T-cell (primary cell): ENCODE measurements around the gene CASQ1. TPM values are rescaled to one million over a fixed set of nuclear protein-coding genes. Genes with fewer than 3 reads are reported as not detected.

Experiments
- ATAC-seq, 4 experiments: fragments of 200-7000 bp in 3 of 4; fragments of 150-1000 bp in 1 of 4; cut with Tn5 transposase; replicated peaks in 1 of 4; 1 replicate in 3 of 4; 2 replicates in 1 of 4; pipeline ENCODE4 v1.10.0; 2021; ENCODE audit warnings: moderate library complexity in 3 of 4, mild to moderate bottlenecking in 2 of 4, moderate number of reproducible peaks in 1 of 4
- CTCF ChIA-PET, 2 donors: fragments of 300-600 bp; sonication (Branson Sonifier 250); formaldehyde crosslinking; loops; one replicate each; lab custom pipeline; 2022; ENCODE audit warnings: antibody characterized with exemption in 2 of 2; lab: Charles Lee
- POLR2A ChIA-PET, 2 donors: fragments of 300-600 bp; sonication (Branson Sonifier 250); formaldehyde crosslinking; loops; one replicate each; lab custom pipeline; 2022; ENCODE audit warnings: antibody characterized with exemption in 2 of 2; lab: Charles Lee
- DNase-seq, 35 experiments: peaks; one replicate each; pipeline versions ENCODE4 v3.0.0 to v3.0.0-alpha.2; 2013 to 2023
- H3K27ac ChIP-seq: one replicate; pipeline ENCODE4 v1.5.1; 2013; ENCODE audit warnings: low read length
- H3K27me3 ChIP-seq, 2 experiments: replicated peaks in 1 of 2; 1 replicate in 1 of 2; 2 replicates in 1 of 2; pipeline versions ENCODE4 v1.6.1 to v1.7.0; 2013; ENCODE audit warnings: low read length in 1 of 2, mixed read lengths in 1 of 2; ENCODE audit not compliant: control insufficient read depth in 2 of 2, insufficient read depth in 2 of 2; ENCODE audit errors: extremely low read depth in 1 of 2
- H3K36me3 ChIP-seq, 2 donors: 1 replicate in 1 of 2; 2 replicates in 1 of 2; pipeline versions ENCODE4 v1.6.1 to v1.7.0; 2013; ENCODE audit warnings: low read length in 1 of 2; ENCODE audit not compliant: control insufficient read depth in 2 of 2, insufficient read depth in 1 of 2; ENCODE audit errors: extremely low read depth in 1 of 2
- H3K4me1 ChIP-seq, 2 experiments: 1 replicate in 1 of 2; 2 replicates in 1 of 2; pipeline versions ENCODE4 v1.6.1 to v1.7.0; 2013; ENCODE audit warnings: low read length in 2 of 2, mixed read lengths in 1 of 2; ENCODE audit not compliant: insufficient read depth in 2 of 2, control insufficient read depth in 1 of 2; ENCODE audit errors: extremely low read depth in 1 of 2
- H3K4me3 ChIP-seq, 2 donors: 1 replicate in 1 of 2; 2 replicates in 1 of 2; pipeline versions ENCODE4 v1.5.1 to v1.7.0; 2013; ENCODE audit warnings: mild to moderate bottlenecking in 2 of 2, low read length in 1 of 2, moderate library complexity in 1 of 2; ENCODE audit not compliant: control insufficient read depth in 1 of 2; ENCODE audit errors: extremely low read depth in 1 of 2
- H3K9me3 ChIP-seq: 2 replicates; pipeline ENCODE4 v1.7.0; 2013
- H3K27ac Mint-ChIP-seq, 2 donors: one replicate each; pipeline ENCODE4 v1.8.0; 2020 to 2021; ENCODE audit warnings: mild to moderate bottlenecking in 2 of 2, mixed read lengths in 2 of 2
- H3K27me3 Mint-ChIP-seq, 2 donors: one replicate each; pipeline ENCODE4 v1.8.0; 2021 to 2022; ENCODE audit warnings: mixed read lengths in 2 of 2
- H3K36me3 Mint-ChIP-seq: one replicate; pipeline ENCODE4 v1.8.0; 2021; ENCODE audit warnings: mixed read lengths
- H3K4me1 Mint-ChIP-seq, 3 donors: one replicate each; pipeline ENCODE4 v1.8.0; 2020 to 2022; ENCODE audit warnings: mixed read lengths in 3 of 3, mild to moderate bottlenecking in 1 of 3
- H3K4me3 Mint-ChIP-seq, 3 donors: one replicate each; pipeline ENCODE4 v1.8.0; 2020 to 2022; ENCODE audit warnings: mild to moderate bottlenecking in 3 of 3, mixed read lengths in 3 of 3, moderate library complexity in 3 of 3
- H3K9me3 Mint-ChIP-seq, 3 donors: one replicate each; pipeline ENCODE4 v1.8.0; 2020 to 2022; ENCODE audit warnings: mixed read lengths in 3 of 3
- WGBS: methylation state at CpG from one replicate; pipeline ENCODE4 v1.1.5; 2013; ENCODE audit warnings: missing lambda C conversion rate; ENCODE audit not compliant: insufficient coverage; 5-methylcytosine and 5-hydroxymethylcytosine counted together
- total RNA-seq, 35 experiments: library from RNA in 6 of 35; stranded (reverse) in 6 of 35; fragments of 120-200 nt in 1 of 35; gene quantifications; one replicate each; pipeline versions ENCODE4 v1.2.1 to v1.2.4 and lab custom pipeline; 2013 to 2026

The CASQ1 gene
- total RNA-seq = not detected
- total RNA-seq (2013) = 0.70 TPM
- 0 to 0.14 (median 0) reads per million in 29 experiments for total RNA-seq (lab: John Stamatoyannopoulos, UW)

DNA sequence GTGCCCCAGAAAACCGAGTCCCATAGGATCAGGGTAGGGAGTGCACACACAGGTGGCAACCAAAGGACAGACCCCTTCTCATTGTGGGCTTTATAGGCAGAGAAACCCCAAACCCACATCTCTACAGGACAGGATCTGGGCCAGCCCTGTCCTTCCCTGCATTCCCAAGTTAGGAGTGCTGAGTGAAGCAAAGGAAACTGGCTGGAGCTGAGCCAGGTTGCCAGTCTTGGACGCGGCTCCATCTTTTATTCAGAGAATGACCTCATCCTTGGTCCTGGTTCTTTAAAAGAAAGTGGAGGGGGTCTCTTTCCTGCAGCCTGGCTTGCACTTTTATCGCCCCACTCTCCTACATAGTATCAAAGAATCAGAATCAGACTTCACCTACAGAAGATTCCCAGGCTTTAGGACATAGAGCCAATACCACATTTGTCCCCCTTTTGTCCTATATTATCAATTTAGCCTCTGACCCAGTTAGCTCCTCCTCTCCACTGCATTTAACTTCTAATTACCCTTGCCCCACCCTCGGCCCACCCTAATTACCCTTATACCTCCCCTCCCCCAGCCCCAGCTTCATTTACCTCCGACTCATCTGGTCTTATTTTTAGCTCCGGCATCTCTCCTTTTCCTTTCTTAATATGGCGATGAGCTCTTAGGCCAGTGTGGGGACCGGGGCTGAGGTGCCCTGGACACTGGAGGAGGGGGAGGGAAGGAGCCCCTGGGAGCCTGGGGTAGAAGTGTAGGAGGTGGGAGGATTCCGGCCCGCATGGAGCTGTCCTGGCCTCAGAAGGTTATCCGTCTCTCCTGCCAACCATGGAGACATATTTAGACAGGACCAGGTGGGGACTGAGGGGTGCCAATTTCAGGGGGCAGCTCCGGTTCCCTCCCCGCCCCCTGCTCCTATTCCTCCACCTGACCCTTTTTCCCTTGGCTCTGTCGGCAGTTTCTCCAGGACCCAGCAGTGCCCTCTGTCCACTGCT lies at the start of gene CASQ1:
Gene CASQ1, plus strand, starts transcription at position 927 of the 977 bp plus-strand sequence. CDS start 177 bp downstream, outside the sequence.
- H3K9me3 ChIP-seq = no peaks in the 10 kb centered on the region
- 73% methylated on average over 2 of the region's 15 CpGs for WGBS
- no peak within 1 kb of the TSS for H3K4me3 Mint-ChIP-seq

DNA sequence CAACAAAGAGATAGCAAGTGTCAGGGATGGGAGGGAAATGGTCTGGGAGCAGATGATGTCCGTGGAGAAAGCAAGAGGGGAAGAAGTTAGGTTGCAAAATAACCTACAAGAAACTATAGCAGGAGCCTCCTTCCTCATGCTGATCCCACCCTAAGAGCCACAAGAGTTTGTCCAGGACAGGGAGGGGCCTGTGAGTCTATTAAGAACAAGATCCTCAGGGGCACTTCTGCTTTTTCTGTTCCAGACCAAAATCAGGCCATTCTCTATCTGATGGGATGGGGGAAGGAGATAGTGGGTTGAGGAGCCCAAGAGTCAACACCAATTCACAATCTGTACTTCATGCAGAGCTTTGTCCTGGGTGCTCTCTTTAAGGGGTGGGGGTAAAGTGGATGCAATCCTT lies 46.7 kb upstream of the CASQ1 start:
- ChIA-PET POLR2A (no interaction called here), CTCF (no interaction called here)
- Histone ChIP-seq H3K9me3 (no peaks in the 10 kb centered on the region), H3K4me3 (no peak overlapping the region), H3K27me3 (peaks cover 0 to 38% of the 10 kb centered on the region in 2 experiments), H3K36me3 (no peaks in the 10 kb centered on the region), H3K4me1 (no peaks in the 10 kb centered on the region), H3K27ac (no peak overlapping the region)
- ATAC-seq (no peak), DNase-seq (no peak)
- Mint-ChIP-seq H3K27me3 (peaks cover 24 to 35% of the 10 kb centered on the region in 2 donors), H3K4me3 (no peak overlapping the region), H3K36me3 (no peaks in the 10 kb centered on the region), H3K4me1 (no peaks in the 10 kb centered on the region), H3K9me3 (no peaks in the 10 kb centered on the region), H3K27ac (no peak overlapping the region)
- WGBS = no CpG with 5 or more reads among the region's 1 CpG

More for the DNA sequence above, at the start of gene CASQ1:
- Histone ChIP-seq H3K4me3 (no peak within 1 kb of the TSS), H3K36me3 (no peaks in the 10 kb centered on the region), H3K4me1 (peaks cover 0 to 8% of the 10 kb centered on the region in 2 experiments), H3K27ac (no peak within 1 kb of the TSS), H3K27me3 (peaks cover 0 to 24% of the 10 kb centered on the region in 2 experiments)
- Mint-ChIP-seq H3K9me3 (no peaks in the 10 kb centered on the region), H3K36me3 (no peaks in the 10 kb centered on the region), H3K4me1 (no peaks in the 10 kb centered on the region), H3K27ac (no peak within 1 kb of the TSS), H3K27me3 (peaks cover 4 to 6% of the 10 kb centered on the region in 2 donors)
- ChIA-PET CTCF (interaction anchor here (0.5 to 4.4 kb wide), 10 partner anchors 46 to 1012 kb away, joined by 3 to 36 read pairs (median 6); partner anchors contain the start of gene NDUFS2 (in 1 of the 2)), POLR2A (no interaction called here)
- ATAC-seq (no peak), DNase-seq (no peak)

DNA sequence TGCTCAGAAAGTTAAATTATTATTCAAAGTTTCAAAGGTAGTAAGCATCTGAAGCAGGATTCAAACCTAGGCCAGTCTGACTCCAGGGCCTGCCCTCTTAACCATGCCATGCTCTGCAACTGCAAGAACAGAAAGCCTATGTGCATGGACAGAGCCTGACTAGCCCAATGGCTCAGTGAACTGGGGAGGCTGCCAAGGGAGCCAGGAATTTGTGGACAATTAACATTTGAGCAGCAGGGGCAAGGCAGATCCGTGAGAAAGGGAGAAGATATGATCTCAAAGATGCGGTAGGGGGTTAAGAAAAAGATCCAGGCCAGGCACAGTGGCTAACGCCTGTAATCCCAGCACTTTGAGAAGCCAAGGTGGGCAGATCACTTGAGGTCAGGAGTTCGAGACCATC lies 45.5 kb upstream of the CASQ1 start:
- H3K27ac Mint-ChIP-seq = no peak overlapping the region
- no peak overlapping the region for H3K4me3 Mint-ChIP-seq
- no peaks in the 10 kb centered on the region for H3K36me3 ChIP-seq
- no peaks in the 10 kb centered on the region for H3K4me1 ChIP-seq
- H3K36me3 Mint-ChIP-seq = no peaks in the 10 kb centered on the region
- ChIA-PET POLR2A (no interaction called here), CTCF (no interaction called here)
- peaks cover 0 to 35% of the 10 kb centered on the region in 2 experiments for H3K27me3 ChIP-seq
- H3K4me1 Mint-ChIP-seq = no peaks in the 10 kb centered on the region
- H3K9me3 ChIP-seq = no peaks in the 10 kb centered on the region
- DNase-seq = no peak
- H3K27ac ChIP-seq = no peak overlapping the region
- no peak for ATAC-seq
- no peaks in the 10 kb centered on the region for H3K9me3 Mint-ChIP-seq
- WGBS = 72% methylated on average over 4 of the region's 4 CpGs
- no peak overlapping the region for H3K4me3 ChIP-seq
- H3K27me3 Mint-ChIP-seq = peaks cover 22 to 34% of the 10 kb centered on the region in 2 donors

DNA sequence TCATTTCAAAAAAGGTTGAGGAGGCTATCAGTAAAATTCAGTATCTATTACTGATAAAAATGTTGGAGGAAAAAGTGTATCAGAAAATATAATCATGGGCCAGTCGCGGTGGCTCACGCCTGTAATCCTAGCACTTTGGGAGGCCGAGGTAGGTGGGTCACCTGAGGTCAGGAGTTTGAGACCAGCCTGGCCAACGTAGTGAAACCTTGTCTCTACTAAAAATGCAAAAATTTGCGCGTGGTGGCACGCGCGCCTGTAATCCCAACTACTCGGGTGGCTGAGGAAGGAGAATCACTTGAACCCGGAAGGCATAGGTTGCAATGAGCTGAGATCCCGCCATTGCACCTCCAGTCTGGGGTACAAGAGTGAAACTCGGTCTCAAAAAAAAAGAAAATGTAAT lies 44.3 kb upstream of the CASQ1 start:
- no peaks in the 10 kb centered on the region for H3K36me3 ChIP-seq
- H3K4me3 Mint-ChIP-seq = no peak overlapping the region
- peaks cover 0 to 27% of the 10 kb centered on the region in 2 experiments for H3K27me3 ChIP-seq
- no peaks in the 10 kb centered on the region for H3K9me3 ChIP-seq
- H3K27ac Mint-ChIP-seq = no peak overlapping the region
- ATAC-seq (no peak), DNase-seq (no peak)
- 93% methylated on average over 12 of the region's 14 CpGs for WGBS
- H3K4me1 ChIP-seq = no peaks in the 10 kb centered on the region
- H3K27me3 Mint-ChIP-seq = peaks cover 18 to 32% of the 10 kb centered on the region in 2 donors
- H3K4me3 ChIP-seq = no peak overlapping the region
- CTCF ChIA-PET = no interaction called here
- H3K36me3 Mint-ChIP-seq = no peaks in the 10 kb centered on the region
- no peaks in the 10 kb centered on the region for H3K4me1 Mint-ChIP-seq
- POLR2A ChIA-PET = no interaction called here
- H3K27ac ChIP-seq = no peak overlapping the region
- no peaks in the 10 kb centered on the region for H3K9me3 Mint-ChIP-seq

DNA sequence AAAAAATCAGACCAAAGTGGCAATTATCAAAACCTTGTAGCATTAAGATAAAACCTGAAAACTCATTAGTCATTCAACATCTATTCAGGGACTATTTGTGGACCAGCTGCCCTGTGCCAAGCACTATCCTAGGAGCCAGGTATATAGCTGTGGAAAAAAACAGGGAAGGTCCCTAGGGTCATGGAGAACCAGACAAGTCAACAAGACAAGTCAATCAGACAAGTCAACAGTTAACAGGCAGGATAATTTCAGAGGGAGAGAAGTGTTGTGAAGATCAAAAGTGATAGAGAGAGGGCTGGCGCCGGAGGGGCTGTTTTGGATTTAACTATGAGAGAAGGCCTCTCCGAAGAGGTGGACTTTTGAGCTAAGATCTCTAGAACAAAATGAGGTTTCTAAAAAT lies 42.3 kb upstream of the CASQ1 start:
- no peak overlapping the region for H3K27ac ChIP-seq
- POLR2A ChIA-PET = no interaction called here
- H3K27ac Mint-ChIP-seq = no peak overlapping the region
- no peaks in the 10 kb centered on the region for H3K9me3 Mint-ChIP-seq
- H3K36me3 ChIP-seq = no peaks in the 10 kb centered on the region
- H3K9me3 ChIP-seq = no peaks in the 10 kb centered on the region
- DNase-seq (no peak), ATAC-seq (no peak)
- H3K4me3 ChIP-seq = no peak overlapping the region
- no peaks in the 10 kb centered on the region for H3K4me1 ChIP-seq
- peaks cover 0 to 11% of the 10 kb centered on the region in 2 experiments for H3K27me3 ChIP-seq
- no peak overlapping the region for H3K4me3 Mint-ChIP-seq
- WGBS = no CpG with 5 or more reads among the region's 3 CpGs
- no peaks in the 10 kb centered on the region for H3K36me3 Mint-ChIP-seq
- CTCF ChIA-PET = no interaction called here
- peaks cover 10 to 17% of the 10 kb centered on the region in 2 donors for H3K27me3 Mint-ChIP-seq
- H3K4me1 Mint-ChIP-seq = no peaks in the 10 kb centered on the region

DNA sequence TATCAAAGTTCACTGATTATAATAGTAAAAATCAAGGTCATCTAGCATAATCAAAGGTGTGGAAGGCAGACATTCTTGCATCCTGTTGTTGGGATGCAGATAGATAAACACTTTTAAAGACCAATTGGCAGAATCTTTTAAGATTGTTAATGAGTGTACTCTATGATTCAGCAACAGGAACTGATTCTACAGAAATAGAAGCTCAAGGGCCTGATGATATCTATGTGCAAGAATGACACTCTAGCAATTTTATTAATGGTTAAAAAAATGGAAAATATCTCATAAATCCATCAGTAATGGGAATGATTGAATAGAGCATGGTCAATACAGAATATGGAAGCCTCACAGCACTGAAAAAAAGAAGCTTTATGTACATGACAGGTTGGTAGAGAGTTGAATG lies 41.1 kb upstream of the CASQ1 start:
- DNase-seq = no peak
- no peak overlapping the region for H3K4me3 ChIP-seq
- H3K27ac Mint-ChIP-seq = no peak overlapping the region
- peaks cover 7 to 9% of the 10 kb centered on the region in 2 donors for H3K27me3 Mint-ChIP-seq
- no peak overlapping the region for H3K4me3 Mint-ChIP-seq
- no peaks in the 10 kb centered on the region for H3K4me1 Mint-ChIP-seq
- POLR2A ChIA-PET = no interaction called here
- no peaks in the 10 kb centered on the region for H3K9me3 Mint-ChIP-seq
- ATAC-seq = no peak
- peaks cover 0 to 11% of the 10 kb centered on the region in 2 experiments for H3K27me3 ChIP-seq
- H3K4me1 ChIP-seq = no peaks in the 10 kb centered on the region
- no peaks in the 10 kb centered on the region for H3K36me3 ChIP-seq
- H3K36me3 Mint-ChIP-seq = no peaks in the 10 kb centered on the region
- no peak overlapping the region for H3K27ac ChIP-seq
- CTCF ChIA-PET = no interaction called here
- H3K9me3 ChIP-seq = no peaks in the 10 kb centered on the region
